CD4-positive, alpha-beta T cell treated with Interleukin-17A for 4 hours (primary cell): ENCODE data around the gene PCLAF.

Experiments used
- DNase-seq: peaks from one replicate; pipeline ENCODE4 v3.0.0-alpha.2; 2020; ENCODE audit warnings: mixed read lengths

Gene PCLAF

DNA sequence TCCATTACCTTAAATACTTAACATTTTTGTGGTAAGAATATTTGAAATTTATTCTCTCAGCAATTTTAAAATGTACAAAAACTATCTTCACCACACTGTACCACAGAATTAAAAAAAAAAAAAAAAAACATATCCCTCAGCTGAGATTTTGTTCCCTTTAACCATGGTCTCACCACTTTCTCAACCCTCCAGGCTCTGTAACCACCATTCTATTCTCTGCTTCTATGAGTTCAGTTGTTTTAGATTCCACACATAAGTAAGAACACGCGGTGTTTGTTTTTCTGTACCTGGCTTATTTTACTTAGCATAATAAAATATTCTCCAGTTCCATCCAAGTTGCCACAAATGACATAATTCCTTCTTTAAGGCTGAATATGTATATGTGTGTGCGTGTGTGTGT, 66.8 kb downstream of the PCLAF start:
- no peak for DNase-seq
